DOHH2 (cell line): ENCODE measurements around the gene HNRNPLL.

Source experiments
- EZH2phosphoT487 ChIP-seq: fragments of 200-600 bp; sonication (generic); IDR thresholded peaks from 2 replicates; pipeline ENCODE4 v1.6.1; 2017; ENCODE audit warnings: borderline replicate concordance, mild to moderate bottlenecking, antibody characterized with exemption, low read length, moderate library complexity, mixed read lengths
- TF ChIP-seq, protein P1 (sequence below): fragments of 200-600 bp; sonication (generic); IDR thresholded peaks from one replicate; pipeline ENCODE4 v1.5.1; 2014; ENCODE audit warnings: antibody characterized with exemption, mild to moderate bottlenecking, low read depth, low read length; ENCODE audit not compliant: poor library complexity, severe bottlenecking

DNA sequence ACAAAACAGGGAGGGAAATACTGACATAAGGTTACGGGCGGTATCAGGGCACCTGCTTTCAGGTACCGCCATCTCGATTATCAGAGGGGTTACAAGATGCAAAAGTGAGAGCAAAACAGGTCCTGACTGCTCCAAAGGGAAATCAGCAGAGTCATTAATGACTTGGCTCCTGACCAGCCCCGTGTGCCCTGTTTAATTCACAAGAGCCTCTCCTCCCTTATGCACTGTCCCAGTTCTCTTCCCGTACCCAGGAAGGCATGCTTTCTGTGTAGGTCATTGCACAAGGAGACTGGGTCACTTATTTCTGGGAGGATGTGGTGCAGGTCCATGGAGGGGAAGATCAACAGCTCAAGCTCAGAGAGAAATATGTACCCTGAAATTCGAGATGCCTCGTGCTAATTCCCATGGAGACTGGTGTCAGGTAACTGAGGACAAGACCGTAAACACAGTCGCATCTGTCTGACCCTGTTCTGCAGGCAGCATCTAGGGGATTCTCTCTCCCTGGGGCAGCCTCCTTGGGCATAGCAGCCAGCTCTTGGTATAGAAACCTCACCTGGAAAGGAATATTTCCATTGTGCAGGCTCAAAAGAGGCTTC, 79.9 kb downstream of the HNRNPLL start:
- TF ChIP-seq, protein P1, sequence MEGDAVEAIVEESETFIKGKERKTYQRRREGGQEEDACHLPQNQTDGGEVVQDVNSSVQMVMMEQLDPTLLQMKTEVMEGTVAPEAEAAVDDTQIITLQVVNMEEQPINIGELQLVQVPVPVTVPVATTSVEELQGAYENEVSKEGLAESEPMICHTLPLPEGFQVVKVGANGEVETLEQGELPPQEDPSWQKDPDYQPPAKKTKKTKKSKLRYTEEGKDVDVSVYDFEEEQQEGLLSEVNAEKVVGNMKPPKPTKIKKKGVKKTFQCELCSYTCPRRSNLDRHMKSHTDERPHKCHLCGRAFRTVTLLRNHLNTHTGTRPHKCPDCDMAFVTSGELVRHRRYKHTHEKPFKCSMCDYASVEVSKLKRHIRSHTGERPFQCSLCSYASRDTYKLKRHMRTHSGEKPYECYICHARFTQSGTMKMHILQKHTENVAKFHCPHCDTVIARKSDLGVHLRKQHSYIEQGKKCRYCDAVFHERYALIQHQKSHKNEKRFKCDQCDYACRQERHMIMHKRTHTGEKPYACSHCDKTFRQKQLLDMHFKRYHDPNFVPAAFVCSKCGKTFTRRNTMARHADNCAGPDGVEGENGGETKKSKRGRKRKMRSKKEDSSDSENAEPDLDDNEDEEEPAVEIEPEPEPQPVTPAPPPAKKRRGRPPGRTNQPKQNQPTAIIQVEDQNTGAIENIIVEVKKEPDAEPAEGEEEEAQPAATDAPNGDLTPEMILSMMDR, result no peak
- TF ChIP-seq EZH2phosphoT487, result no peak
